Measurements from ENCODE around the gene CDKN1C.

CDKN1C gene

DNA sequence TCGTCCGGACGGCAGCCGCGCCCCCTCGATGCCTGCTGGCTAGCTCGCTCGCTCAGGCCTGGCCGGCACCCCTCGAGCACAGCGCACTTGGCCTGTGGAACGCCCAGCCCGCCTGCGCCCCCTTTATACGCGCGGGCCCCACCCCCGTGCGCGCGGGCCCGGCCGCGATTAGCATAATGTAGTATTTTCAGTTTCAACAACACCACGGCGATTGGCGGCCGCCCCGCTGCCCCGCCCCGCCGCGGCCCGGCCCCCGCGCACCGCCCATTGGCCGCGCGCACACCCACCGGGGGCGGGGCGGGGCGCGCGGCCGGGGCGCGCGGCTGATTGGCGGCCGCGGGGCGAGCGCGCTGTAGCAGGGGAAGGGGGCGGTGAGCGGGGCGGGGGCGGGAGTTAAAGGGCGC lies at the start of gene CDKN1C:
CDKN1C (minus strand) TSS at position 98 of the 404 bp plus-strand sequence. CDS start 319 bp downstream, outside the sequence.
- DNase-seq: peak; percentile 88

DNA sequence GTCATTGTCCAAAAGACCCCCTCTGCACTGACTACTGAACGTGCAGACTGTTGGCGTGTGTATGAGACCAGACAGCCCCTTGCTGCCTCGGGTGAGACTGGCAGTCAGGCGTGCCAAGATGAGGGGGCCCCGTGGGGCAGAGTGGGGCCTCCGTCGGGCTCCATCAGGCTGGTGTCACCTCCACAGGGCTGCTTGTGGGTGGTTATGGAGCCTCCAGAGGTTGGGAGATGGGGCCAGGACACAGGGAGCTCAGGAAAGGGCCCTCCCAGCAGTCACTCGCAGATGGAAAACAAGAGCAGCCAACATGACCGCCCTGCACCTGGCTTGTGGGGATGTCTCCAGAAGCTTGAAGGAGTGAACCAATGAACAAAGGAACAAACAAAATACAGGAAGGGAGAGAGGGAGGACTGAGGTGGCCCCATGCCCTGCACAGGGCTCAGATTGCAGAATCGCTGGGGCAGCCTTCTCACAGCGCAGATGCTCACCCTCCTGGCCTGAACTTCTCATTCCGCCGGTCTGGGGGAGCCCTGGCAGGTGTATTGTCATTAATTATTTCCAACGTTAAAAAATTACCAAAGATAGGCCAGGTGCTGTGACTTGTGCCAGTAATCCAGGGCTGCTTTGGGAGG lies 49.1 kb upstream of the CDKN1C start:
- DNase-seq: no peak

DNA sequence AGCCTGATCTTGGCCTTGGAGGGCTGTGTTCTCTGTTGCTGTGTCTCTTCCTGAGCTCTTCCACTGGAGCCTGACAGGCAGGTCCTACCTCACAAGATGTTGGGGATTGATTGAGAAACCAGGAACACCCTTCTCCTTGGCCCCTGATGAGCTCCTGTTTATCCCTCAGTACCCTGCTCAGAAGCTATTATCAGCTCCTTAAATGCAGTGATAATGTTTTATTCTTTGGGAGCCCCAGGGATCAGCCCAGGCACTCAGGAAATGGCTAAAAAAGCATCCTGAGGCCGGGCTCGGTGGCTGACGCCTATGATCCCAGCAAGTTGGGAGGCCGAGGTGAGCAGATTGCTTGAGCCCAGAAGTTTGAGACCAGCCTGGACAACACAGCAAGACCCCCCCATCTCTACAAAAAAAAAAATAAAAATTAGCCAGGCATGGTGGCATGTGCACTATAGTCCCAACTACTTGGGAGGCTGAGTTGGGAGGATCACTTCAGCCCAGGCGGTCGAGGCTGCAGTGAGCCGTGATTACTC lies 48.5 kb upstream of the CDKN1C start:
- DNase-seq: no peak

DNA sequence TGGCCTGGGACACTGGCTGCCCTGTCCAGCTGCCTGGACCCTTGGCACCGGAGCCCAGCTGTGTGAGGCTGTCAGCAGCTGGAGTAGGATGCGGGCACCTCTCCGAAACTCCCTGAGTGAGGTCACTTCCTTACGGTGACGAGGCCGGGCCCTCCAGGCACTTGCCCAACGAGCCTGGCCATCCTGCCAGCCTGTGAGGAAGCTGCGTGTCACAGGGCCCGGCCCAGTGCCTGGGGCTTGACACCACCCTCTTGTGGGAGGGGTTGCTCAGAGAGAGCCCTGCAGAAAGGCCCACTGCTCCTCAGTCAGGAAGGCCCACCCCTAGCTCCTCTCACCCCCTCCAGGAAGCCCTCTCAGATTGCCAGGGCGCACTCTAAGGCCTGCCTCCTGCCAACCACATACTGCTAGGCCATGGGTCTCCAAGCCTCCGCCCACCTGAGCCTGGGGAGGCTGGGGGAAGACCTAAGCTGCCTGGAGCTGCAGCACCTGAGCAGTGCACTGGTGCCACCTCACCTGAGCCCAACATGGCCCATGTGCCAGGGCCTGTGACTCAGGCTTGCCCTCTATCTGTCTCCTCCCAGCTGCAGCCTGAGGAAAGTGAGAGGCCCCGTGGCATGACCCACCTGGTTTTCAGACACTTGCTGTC lies 47.9 kb upstream of the CDKN1C start:
- DNase-seq: peak; percentile 70

DNA sequence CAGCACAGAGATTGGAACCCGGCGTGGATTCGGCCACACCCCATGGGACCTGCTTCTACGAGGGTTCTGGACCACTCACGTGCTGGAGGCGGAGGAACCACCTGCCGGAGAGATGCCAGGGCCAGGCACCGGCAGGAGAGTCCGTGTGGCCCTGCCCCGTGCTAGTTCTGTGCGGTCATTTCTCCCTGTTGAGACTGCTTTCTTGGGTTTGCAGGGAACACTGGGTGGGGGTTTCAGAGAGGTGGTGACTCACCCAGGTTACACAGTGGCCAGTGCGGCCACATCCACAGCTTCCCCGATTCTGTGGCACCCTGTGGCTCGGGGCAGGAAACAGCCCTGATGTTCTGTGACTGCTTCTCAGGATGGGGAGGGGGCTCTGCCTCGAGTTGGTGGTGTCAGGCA lies 47.3 kb upstream of the CDKN1C start:
- no peak for DNase-seq

DNA sequence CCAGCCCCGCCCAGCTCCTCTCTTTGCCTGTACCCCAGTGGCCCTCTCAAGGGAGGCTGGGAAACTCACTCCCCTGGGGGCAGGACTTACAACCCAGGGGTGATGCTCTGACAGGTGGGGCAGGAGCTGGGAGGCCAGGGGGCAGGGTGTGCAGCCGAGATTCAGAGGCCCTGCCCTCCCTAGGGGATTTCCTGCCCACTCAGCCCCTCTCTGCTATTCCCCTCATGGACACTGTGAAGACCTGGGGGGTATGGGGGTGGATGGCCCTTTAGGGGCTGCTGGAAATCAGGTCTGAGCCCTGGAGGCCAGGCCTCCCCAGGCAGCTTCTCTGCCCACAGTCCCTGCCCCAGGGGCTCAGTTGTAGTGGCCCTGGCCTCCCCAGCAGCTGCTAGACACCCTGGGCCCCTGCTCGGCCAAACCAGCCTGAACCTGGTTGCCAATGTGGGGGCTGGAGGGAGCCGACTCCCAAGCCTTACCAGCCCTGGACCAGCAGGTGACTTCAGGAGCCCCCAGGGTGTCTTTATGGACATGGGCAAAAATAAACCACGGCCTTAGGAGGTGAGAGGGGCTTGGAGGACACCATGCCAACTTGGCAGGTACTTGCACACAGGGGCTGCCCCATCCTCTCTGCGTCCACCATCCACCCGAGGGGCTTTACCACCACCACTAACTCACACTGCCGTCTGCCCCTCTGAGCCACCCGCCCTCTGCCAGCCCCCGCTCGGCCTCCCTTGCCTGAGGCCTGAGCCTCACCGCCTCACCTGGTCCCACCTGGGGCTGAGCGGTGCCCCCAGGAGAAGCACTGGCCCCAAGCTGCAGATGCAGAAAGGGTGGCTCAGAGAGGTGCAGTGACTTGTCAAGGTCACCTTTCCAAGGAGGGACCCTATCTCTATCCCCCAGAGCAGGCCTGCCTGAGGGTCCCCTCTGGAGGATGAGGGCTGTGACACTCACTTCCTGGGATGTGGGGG lies 46.5 kb upstream of the CDKN1C start:
- no peak for DNase-seq

DNA sequence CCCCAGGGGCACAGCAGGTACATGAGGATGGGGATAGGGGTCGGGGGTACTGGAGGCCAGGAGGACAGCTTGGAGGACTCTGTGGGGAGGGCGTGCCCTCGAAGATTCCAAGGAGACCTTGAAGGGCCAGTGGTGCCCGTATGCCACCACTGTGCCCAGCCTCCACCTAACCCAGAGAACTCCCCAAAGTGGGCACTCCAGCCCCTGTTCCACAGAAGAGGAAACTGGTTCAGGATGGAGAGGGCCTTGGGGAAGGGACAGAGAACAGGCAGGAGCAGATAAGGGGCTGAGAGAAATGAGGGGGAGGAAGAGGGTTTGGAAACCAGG lies 45.8 kb upstream of the CDKN1C start:
- no peak for DNase-seq

DNA sequence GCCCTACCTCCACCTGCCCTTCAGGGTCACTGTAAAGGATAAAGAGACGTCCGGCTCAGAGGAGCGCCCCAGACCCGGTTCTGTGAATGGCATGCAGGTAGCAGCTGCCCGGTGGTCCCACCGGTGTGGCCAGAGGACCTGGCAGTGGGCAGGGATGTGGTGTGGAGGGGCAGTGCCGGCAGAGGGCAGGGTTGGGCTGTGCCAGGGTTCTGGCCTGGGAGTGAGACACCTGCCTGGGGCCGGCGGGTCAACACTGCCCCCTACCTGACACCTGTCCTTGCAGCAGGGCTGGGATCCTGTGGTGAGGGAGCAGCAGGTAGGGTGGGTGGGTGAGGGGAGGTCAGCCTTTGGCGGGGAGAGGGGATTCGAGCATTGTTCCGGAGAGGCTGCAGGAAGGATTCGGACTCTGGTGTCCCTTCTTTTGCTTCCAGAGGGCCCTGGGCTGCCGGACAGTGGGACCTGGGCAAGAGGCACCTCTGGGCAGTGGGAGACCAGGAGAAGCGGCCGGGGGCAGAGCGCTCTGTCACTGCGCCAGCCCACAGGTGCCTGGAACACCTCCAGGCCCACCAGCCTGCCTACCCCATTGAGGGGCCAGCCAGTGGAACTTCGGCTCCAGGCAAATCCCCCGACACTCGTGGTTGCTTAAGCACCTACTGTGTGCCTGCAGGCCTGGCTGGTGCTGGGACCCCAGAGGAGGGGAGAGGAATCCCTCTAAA lies 45.3 kb upstream of the CDKN1C start:
- DNase-seq: peak; percentile 73

DNA sequence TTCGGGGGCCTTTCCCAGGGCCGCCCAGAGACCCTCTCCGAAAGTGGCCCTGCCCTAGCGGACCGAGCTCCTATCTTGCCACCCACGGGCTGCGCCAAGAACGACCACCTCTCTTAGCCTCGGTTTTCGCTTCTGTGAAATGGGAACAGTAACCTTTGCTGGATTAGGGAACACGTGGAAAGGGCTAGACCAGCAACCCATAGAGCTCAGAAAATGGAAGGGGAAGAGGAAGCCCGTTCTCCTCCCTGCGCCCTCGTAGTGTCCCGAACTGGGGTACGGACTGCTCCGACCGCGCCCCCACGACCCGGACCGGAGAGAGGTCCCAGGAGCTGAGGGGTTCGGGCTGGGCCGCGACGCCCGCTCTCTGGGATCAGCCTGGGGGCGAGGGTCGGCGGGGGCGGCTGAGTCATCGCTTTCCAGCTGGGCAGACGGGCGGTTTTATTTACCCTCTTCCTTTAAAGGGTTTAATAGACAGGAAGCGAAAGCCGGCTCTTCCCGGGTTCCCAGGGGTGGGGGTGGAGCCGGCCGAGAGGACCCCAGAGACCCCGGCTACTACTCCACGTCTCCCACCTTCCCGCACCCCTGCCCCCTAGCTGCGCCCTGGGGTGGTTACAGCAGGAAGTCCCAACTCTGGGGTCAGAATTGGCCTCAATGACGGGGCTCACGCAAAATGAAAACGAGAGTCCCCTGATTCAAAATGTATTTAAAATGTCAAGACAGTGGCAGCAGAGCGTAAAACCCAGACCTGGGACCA lies 44.6 kb upstream of the CDKN1C start:
- DNase-seq: peak; percentile 74

DNA sequence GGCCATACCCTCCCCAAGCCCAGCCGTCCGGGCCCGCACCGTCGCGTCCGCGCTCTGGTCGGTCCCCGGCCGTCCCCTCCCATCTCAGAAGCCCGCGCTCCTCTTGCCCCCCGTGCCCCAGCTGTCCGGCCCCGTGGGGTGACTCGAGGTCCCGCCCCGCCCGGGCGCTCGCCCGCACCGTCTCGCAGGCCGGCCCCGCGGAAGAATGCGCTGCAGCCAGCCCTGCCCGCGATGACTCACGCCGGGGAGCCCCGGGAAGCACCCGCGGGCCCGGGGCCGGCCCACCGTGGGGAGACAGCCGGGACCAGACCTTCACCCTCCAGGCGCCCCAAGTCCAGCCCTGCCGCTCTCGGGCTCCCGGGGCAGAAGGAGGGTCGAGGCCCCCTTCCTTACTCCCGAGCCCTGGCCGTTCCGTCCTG lies 44.0 kb upstream of the CDKN1C start:
- DNase-seq: peak; percentile 78

DNA sequence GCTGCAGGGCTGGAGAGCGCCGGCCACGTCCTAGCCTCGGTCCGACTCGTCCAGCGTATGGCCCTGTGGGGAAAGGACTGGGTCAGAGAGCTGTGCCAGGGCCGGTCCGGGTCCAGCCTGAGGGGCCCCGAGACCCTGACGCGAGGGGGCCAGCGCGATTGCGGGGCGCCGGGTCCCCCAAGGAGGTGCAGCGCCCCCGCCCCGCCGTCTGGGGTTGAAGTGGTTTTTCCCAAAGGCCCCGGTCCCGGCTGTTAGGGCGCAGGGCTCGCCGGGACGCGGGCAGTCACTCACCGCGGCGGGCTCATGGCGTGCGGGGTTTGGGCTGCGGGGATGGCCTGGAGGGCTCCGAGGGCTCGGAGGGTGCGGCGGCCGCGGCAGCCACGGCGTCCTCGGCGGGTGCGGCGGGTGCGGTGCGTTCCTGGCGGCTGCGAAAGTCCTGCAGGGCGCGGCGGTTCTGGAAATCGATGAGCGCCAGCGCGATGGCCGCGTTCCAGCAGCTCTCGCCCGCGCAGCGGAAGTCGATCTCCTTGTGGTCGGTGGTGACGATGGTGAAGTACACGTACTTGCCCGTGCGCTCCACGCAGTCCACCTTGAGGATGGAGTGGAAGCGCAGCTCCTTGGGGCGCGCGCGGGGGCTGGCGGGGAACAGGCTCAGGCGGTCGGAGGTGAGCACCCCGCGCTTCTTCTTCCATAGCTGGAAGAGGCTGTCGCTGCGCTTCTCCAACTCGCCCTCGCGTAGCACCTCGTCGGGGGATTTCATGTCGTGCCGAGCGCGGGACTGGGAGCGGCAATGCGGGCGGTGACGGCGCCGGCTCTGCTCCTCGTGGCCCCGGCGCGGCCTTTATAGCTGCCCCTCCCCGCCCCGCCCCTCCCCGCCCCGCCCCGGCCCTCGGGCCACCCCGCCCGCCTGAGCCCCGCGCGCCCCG lies 43.3 kb upstream of the CDKN1C start, which contains the start of gene PHLDA2:
PHLDA2 (minus strand) TSS at position 816 of the 926 bp plus-strand sequence; CDS start at position 760, 56 bp downstream.
- peak; percentile 78 for DNase-seq

DNA sequence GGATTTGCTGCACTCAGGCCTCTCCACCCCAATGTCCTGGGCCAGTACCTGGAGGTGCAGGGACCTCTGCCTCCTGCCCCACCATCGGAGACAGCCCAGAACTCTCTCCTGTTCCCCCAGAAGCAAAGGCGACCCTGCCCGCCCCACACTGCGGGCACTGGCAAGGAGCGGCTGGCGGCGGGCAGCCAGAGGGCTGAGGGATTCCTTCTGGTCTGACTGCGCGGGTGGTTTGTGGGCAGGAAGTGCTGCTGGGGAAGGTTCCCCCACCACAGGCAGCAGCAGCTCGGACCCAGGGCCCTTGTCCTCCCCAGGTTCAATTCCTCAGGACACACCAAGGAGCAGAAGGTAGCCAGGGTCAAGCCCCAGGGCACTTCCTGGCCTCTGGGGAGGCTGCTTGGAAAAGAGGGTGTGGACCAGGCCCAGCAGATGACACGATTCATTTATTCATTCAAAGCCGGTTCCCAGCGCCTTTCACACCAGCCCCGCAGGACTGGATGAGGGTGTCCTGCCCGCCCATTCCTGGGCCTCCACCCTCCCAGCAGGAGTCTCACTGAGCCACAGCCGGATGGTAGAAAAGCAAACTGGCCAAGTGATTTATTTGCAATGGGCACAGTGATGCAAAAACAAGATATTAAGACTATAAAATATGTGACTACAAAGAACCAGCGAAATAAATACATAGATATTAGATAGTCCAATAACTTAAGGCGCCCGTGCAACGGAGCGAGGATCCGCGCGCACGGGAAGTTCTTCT lies 42.5 kb upstream of the CDKN1C start:
- no peak for DNase-seq

DNA sequence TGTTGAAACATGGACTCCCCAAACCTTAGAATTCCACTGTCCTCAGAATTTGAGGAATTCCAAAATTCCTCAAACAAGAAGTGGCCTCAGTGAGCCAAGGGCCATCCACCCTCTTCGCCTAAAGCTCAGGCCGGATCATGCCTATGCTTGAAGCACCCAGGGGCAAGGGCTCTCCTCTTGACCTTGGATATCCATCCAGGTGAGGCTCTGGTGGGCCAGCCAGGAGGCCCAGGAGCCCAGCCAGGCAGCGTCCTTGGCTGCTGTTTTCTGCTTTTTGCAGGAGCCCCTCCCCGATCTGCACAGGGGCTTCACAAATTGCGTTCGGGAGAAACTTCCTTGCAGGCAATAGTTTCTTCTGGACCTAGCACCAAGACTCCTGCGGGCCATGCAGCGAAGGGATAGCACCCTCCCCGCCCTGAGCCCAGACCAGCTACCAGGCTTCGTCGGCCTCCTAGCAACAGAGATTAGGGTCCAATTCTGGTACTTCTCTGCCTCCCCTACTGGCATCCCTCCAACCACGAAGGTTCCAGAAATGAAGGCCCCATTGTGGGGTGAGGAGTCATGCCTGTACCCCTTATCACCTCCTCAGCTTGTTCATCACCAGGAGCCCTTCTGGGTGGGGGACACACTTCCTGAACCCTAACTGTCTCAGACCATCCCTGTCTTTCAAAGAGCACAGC lies 41.7 kb upstream of the CDKN1C start:
- no peak for DNase-seq

DNA sequence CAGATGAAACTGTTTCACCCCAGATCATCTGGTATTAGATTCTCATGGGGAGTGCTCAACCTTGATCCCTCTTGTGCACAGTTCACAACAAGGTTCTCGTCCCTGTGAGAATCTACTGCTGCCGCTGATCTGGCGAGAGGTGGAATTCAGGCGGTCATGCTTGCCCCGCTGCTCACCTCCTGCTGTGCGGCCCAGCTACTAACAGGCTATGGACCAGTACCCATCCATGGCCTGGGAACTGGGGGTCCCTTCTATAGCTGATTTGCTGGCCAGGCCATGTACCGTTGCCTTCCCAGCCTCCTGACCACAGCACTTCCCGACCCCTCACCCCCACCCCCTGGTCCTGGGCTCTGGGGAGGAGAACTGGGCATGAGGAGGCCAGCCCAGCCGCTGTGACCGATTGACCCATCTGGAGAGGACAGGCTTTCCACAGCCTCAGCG lies 41.1 kb upstream of the CDKN1C start:
- DNase-seq: no peak

DNA sequence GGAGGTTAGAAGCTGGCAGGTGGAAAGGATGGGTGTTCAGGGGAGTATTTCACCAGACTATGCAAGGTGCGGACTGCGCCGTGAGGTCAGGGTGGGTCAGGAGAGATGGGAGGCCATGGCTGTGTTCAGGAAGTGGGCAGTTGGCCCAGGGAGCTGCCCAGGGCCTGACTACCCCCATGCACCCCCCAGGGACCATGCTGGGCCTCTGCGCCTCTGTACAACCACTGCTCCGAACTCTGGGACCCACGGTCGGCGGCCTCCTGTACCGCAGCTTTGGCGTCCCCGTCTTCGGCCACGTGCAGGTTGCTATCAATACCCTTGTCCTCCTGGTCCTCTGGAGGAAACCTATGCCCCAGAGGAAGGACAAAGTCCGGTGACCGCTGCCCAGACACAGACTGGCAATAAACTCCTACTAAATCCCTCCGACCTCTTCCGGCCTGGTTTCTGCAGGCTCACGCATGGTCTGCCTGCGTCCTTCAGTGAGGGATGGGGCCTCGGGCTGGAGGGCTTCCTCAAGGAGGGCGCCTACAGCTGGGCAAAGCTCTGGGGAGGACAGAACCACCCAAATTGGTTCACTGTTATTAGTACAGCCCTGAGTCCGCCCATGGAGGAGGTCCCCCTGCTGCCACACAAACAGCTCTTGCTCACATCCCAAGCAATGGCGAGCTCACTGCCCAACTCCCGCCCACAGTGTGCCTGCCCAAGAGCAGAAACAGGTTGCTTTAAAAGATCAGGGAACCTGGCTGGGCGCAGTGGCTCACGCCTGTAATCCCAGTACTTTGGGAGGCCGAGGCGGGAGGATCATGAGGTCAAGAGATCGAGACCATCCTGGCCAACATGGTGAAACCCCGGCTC lies 39.5 kb upstream of the CDKN1C start:
- DNase-seq: no peak

DNA sequence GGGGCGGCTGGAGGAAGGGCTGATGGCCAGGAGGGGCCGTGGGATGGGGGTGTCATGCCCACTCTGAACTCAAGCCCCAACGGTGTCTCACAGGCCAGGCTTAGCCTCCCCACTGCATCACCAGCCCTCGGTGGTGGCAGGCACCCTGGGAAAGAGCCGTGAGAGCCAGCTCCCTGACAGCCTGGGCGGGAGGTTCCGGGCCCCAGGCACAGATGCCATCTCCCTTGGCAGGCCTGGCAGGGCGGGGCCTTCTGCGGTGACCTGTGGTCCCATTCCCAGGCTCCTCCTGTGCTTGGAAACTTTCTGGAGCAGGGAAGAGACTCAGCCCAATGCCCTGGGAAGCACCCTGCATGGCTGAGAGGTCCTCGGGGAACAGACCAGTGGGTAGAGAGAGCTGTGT lies 38.8 kb upstream of the CDKN1C start:
- no peak for DNase-seq

DNA sequence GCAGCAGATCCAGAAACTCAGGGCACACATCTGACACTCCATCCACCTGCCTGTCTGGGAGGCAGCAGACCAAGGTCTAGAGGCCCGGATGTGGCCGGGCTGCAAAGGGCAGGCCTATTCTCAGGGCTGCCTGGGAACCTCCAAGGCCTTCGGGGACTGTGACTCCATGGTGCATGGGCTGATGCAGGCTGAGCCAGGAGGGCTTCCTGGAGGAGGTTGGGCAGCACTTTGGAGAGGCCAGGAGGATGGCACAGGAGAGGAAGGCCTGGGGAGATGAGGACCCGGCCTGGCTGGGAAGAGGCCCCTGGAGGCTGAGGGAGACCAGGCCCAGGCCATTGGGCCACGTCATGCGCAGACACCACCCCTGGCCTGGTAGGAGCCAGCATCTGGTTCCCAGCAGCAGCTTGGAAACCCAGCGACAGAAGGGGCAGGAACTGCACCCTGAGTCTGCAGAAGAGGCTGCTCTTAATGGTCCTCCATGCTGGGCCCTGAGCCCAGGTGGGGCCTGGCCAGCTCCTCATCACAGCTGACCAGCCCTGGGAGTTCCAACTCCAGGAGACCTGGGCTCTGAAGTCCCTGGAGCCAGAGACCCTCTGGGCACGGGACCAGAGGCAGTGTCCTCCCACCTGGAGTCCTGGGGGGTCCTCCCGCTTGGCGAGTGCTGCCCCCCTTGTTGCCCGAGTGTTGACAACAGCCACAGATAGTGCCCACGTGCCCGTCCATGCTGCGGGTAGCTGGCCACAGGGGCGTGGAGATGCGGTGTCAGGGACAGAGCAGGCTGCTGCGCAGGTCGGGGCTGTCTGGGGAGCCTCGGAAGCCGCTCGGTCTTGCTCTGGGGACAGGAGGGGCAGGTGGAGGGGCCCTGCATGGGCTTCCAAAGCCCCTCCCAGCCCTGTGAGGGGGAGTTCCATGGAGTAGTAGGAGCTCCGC lies 38.1 kb upstream of the CDKN1C start:
- no peak for DNase-seq
